ES-I3 (cell line): ENCODE data around the gene B3GAT1.

Experiments
- H3K36me3 ChIP-seq: 2 replicates; pipeline ENCODE4 v1.6.1; 2013; ENCODE audit warnings: mild to moderate bottlenecking, low read length, control low read depth, moderate library complexity; ENCODE audit not compliant: insufficient read depth
- H3K4me1 ChIP-seq: 2 replicates; pipeline ENCODE4 v1.6.1; 2013; ENCODE audit warnings: mild to moderate bottlenecking, control low read depth, low read length; ENCODE audit not compliant: insufficient read depth
- H3K9ac ChIP-seq: 2 replicates; pipeline ENCODE4 v1.6.1; 2013; ENCODE audit warnings: low read depth, mild to moderate bottlenecking, low read length, moderate library complexity
- H3K9me3 ChIP-seq: 2 replicates; pipeline ENCODE4 v1.6.1; 2013; ENCODE audit warnings: mild to moderate bottlenecking, low read length, moderate library complexity; ENCODE audit not compliant: control insufficient read depth, insufficient read depth

B3GAT1 gene

GRCh38 chr11:134330611-134331353 is 81.3 kb downstream of the B3GAT1 start:
- H3K36me3 ChIP-seq: no peaks in the 10 kb centered on the region
- no peaks in the 10 kb centered on the region for H3K4me1 ChIP-seq
- no peaks in the 10 kb centered on the region for H3K9me3 ChIP-seq
- H3K9ac ChIP-seq: peak overlapping the region; percentile 58; the same call in 1 of the 2 replicates
